GM18873 (cell line): Measurements from ENCODE around the gene ZFAND5.

Source experiments
- ATAC-seq: cut with Tn5 transposase; IDR thresholded peaks from one replicate; pipeline ENCODE4 v1.9.1; 2021; ENCODE audit warnings: mild to moderate bottlenecking, moderate library complexity, moderate number of reproducible peaks; ENCODE audit not compliant: unreplicated experiment, low FRiP score

The ZFAND5 gene

GRCh38 chr9:72364679-72365524, at the start of gene ZFAND5:
Gene ZFAND5 (minus strand): TSS chr9:72365208. CDS start chr9:72360778, 4,430 bp downstream.
- ATAC-seq, result peak; percentile 67

- no peak for ATAC-seq
Measured at GRCh38 chr9:72412483-72413040, 47.6 kb upstream of the ZFAND5 start.

- ATAC-seq, result no peak
Measured at GRCh38 chr9:72410214-72410613, 45.2 kb upstream of the ZFAND5 start.

- no peak for ATAC-seq
Measured at GRCh38 chr9:72407114-72407513, 42.1 kb upstream of the ZFAND5 start.

- ATAC-seq, result no peak
Measured at GRCh38 chr9:72402744-72403143, 37.7 kb upstream of the ZFAND5 start.

GRCh38 chr9:72401396-72401795, 36.4 kb upstream of the ZFAND5 start:
- no peak for ATAC-seq

GRCh38 chr9:72400866-72401265, 35.9 kb upstream of the ZFAND5 start:
- ATAC-seq, result no peak

GRCh38 chr9:72399391-72399790, 34.4 kb upstream of the ZFAND5 start:
- no peak for ATAC-seq

- ATAC-seq, result no peak
Measured at GRCh38 chr9:72396247-72397091, 31.5 kb upstream of the ZFAND5 start.

- no peak for ATAC-seq
Measured at GRCh38 chr9:72394066-72394465, 29.1 kb upstream of the ZFAND5 start.

GRCh38 chr9:72390907-72391306, 25.9 kb upstream of the ZFAND5 start:
- no peak for ATAC-seq

GRCh38 chr9:72386186-72386585, 21.2 kb upstream of the ZFAND5 start:
- no peak for ATAC-seq

- no peak for ATAC-seq
Measured at GRCh38 chr9:72384710-72385485, 19.9 kb upstream of the ZFAND5 start.

- ATAC-seq, result no peak
Measured at GRCh38 chr9:72383978-72384709, 19.1 kb upstream of the ZFAND5 start.

GRCh38 chr9:72382405-72382804, 17.4 kb upstream of the ZFAND5 start:
- ATAC-seq, result no peak

- ATAC-seq, result no peak
Measured at GRCh38 chr9:72377041-72377440, 12.0 kb upstream of the ZFAND5 start.

GRCh38 chr9:72371151-72371550, 6.1 kb upstream of the ZFAND5 start:
- ATAC-seq, result no peak

GRCh38 chr9:72365525-72366256, 683 bp upstream of the ZFAND5 start:
- peak; percentile 31 for ATAC-seq
